Panc1 (cell line): ENCODE measurements around the gene MTR. TPM values are rescaled to one million over a fixed set of nuclear protein-coding genes. Genes with fewer than 3 reads are reported as not detected.

Source experiments
- ATAC-seq: fragments of 200-7000 bp; cut with Tn5 transposase; 2 replicates; pipeline ENCODE4 v1.9.1; 2020; ENCODE audit warnings: mild to moderate bottlenecking, moderate library complexity
- BruUV-seq: library from RNA; stranded (reverse); fragments of 400-500 nt; replicated peaks from 2 replicates; lab custom pipeline; 2021; lab: Mats Ljungman, UMichigan
- CTCF ChIA-PET: fragments of 300-600 bp; sonication (Branson Sonifier 250); formaldehyde crosslinking; loops from one replicate; lab custom pipeline; 2022; ENCODE audit warnings: antibody characterized with exemption; lab: Charles Lee
- POLR2A ChIA-PET: fragments of 300-600 bp; sonication (Branson Sonifier 250); formaldehyde crosslinking; loops from one replicate; lab custom pipeline; 2022; ENCODE audit warnings: antibody characterized with exemption; lab: Charles Lee
- DNase-seq: peaks from one replicate; pipeline ENCODE4 v3.0.0-alpha.2; 2010; ENCODE audit warnings: low read depth, low spot score
- H3K27ac ChIP-seq: 2 replicates; pipeline ENCODE4 v1.5.1; 2011; ENCODE audit warnings: mild to moderate bottlenecking, low read length, inconsistent platforms
- H3K27me3 ChIP-seq: fragments of 200-500 bp; sonication (Bioruptor generic); 2 replicates; pipeline ENCODE4 v1.6.0; 2014; ENCODE audit warnings: low read length, inconsistent platforms; ENCODE audit not compliant: control insufficient read depth, insufficient read depth
- H3K36me3 ChIP-seq: fragments of 200-500 bp; sonication (Bioruptor generic); 2 replicates; pipeline ENCODE4 v1.5.1; 2014; ENCODE audit warnings: inconsistent platforms, mild to moderate bottlenecking, low read length, moderate library complexity; ENCODE audit not compliant: control insufficient read depth, insufficient read depth
- H3K4me1 ChIP-seq: 2 replicates; pipeline ENCODE4 v1.5.1; 2011; ENCODE audit warnings: inconsistent platforms, mild to moderate bottlenecking, low read length, moderate library complexity; ENCODE audit not compliant: control insufficient read depth, insufficient read depth
- H3K4me3 ChIP-seq, 2 experiments: 2 replicates each; pipeline ENCODE4 v1.5.1; 2011 to 2012; ENCODE audit warnings: low read depth in 2 of 2, low read length in 2 of 2, mild to moderate bottlenecking in 2 of 2, inconsistent platforms in 1 of 2, moderate library complexity in 1 of 2
- H3K9me3 ChIP-seq: fragments of 200-500 bp; sonication (Bioruptor generic); 2 replicates; pipeline ENCODE4 v1.5.1; 2014; ENCODE audit warnings: low read depth, mild to moderate bottlenecking, inconsistent platforms, low read length, moderate library complexity; ENCODE audit not compliant: control insufficient read depth, insufficient read depth
- CTCF ChIP-seq: fragments of 450-650 bp; IDR thresholded peaks from 2 replicates; pipeline ENCODE4 v1.5.1; 2017; ENCODE audit warnings: mild to moderate bottlenecking
- POLR2AphosphoS5 ChIP-seq: IDR thresholded peaks from 2 replicates; pipeline ENCODE4 v1.6.1; 2012; ENCODE audit warnings: mild to moderate bottlenecking, low read depth, low read length, moderate library complexity
- REST ChIP-seq, 2 experiments: IDR thresholded peaks; 2 replicates each; pipeline ENCODE4 v1.6.1; 2011 to 2012; ENCODE audit warnings: low read depth in 2 of 2, control low read depth in 1 of 2, low read length in 1 of 2, mild to moderate bottlenecking in 1 of 2, moderate library complexity in 1 of 2; ENCODE audit not compliant: insufficient read depth in 1 of 2
- SIN3A ChIP-seq: IDR thresholded peaks from 2 replicates; pipeline ENCODE4 v1.6.1; 2012; ENCODE audit warnings: low read depth, mild to moderate bottlenecking, low read length, moderate library complexity, borderline replicate concordance; ENCODE audit not compliant: insufficient read depth
- TCF7L2 ChIP-seq: IDR thresholded peaks from 2 replicates; pipeline ENCODE4 v1.6.1; 2011; ENCODE audit warnings: mild to moderate bottlenecking, low read depth, low read length, inconsistent platforms
- in situ Hi-C: cut with HindIII; loops from 2 replicates; pipeline ENCODE4 v1.10.0; 2016; ENCODE audit warnings: low sequenced_read_pairs, low pct_unique_long_range_greater_than_20kb
- intact Hi-C: fragments of 100-400 bp; cut with micrococcal nuclease; formaldehyde crosslinking; loops from one replicate; pipeline ENCODE4 v1.10.0; 2022; ENCODE audit not compliant: unreplicated experiment
- total RNA-seq: library from RNA; stranded (reverse); gene quantifications from one replicate; pipeline ENCODE4 v1.2.1, GENCODE V29; 2021; ENCODE audit not compliant: unreplicated experiment

Gene MTR
- total RNA-seq, 1 experiment from 2014 or later: 33.7 TPM

- CTCF ChIA-PET: no interaction called here
- intact Hi-C loops: loop anchor here (10.0 kb wide), 1 partner anchor 170 kb away; the partner anchor contains the start of gene HEATR1
- no TSS peak for BruUV-seq
These were observed 20.2 kb upstream of the MTR start for GRCh38 chr1:236774926-236775325.

GRCh38 chr1:236779312-236779711, 15.8 kb upstream of the MTR start:
- TF ChIP-seq REST (IDR thresholded peaks at IDR 0.05; ENCODE audit: insufficient read depth in 1 of 2, low read depth in 2 of 2, low read length in 1 of 2) (no peak), POLR2AphosphoS5 (no peak), TCF7L2 (no peak), SIN3A (no peak)
- Histone ChIP-seq H3K27me3 (no peaks in the 10 kb centered on the region), H3K4me3 (no peak overlapping the region), H3K27ac (no peak overlapping the region), H3K9me3 (peaks cover 13% of the 10 kb centered on the region; the same call in 1 of the 2 replicates), H3K36me3 (no peaks in the 10 kb centered on the region), H3K4me1 (no peaks in the 10 kb centered on the region)
- no peak for ATAC-seq
- ChIA-PET POLR2A (no interaction called here), CTCF (no interaction called here)
- intact Hi-C loops: loop anchor here (10.0 kb wide), 1 partner anchor 175 kb away; the partner anchor contains the start of gene HEATR1
- no TSS peak for BruUV-seq
- no peak for DNase-seq
- in situ Hi-C loops: no loop called here

More at GRCh38 chr1:236774926-236775325, 20.2 kb upstream of the MTR start:
- Histone ChIP-seq H3K36me3 (no peaks in the 10 kb centered on the region), H3K4me3 (no peak overlapping the region), H3K27ac (no peak overlapping the region), H3K27me3 (no peaks in the 10 kb centered on the region), H3K9me3 (peaks cover 13% of the 10 kb centered on the region; the same call in 1 of the 2 replicates), H3K4me1 (no peaks in the 10 kb centered on the region)
- DNase-seq (no peak), ATAC-seq (peak; percentile 95)
- POLR2A ChIA-PET: no interaction called here
- no peak for TF ChIP-seq POLR2AphosphoS5
- TF ChIP-seq CTCF: peak; percentile 73
- in situ Hi-C loops: no loop called here

GRCh38 chr1:236785477-236785876, 9.6 kb upstream of the MTR start:
- BruUV-seq: no TSS peak
- no peaks in the 10 kb centered on the region for H3K36me3 ChIP-seq
- no peak overlapping the region for H3K4me3 ChIP-seq
- no peaks in the 10 kb centered on the region; the same call in 1 of the 2 replicates for H3K27me3 ChIP-seq
- TF ChIP-seq CTCF: no peak
- TF ChIP-seq TCF7L2: no peak
- no peak overlapping the region for H3K27ac ChIP-seq
- in situ Hi-C loops (no loop called here), intact Hi-C loops (no loop called here)
- CTCF ChIA-PET: no interaction called here
- DNase-seq (no peak), ATAC-seq (no peak)
- no peaks in the 10 kb centered on the region for H3K4me1 ChIP-seq
- no peaks in the 10 kb centered on the region for H3K9me3 ChIP-seq
- POLR2A ChIA-PET: no interaction called here
